GM04504 (cell line): ENCODE measurements around the gene TKTL1.
"Not testable (repeated sequence)": the region's sequence is repeated elsewhere in the genome, so short reads cannot be mapped to it uniquely, and the experiment has no call there.

Source experiments
- DNase-seq: peaks from one replicate; pipeline ENCODE4 v3.0.0-alpha.2; 2012; ENCODE audit warnings: low read depth

The TKTL1 gene

GRCh38 chrX:154343620-154344019, 48.0 kb downstream of the TKTL1 start:
- DNase-seq, result not testable (repeated sequence)

- DNase-seq, result no peak
These were observed 52.5 kb downstream of the TKTL1 start for GRCh38 chrX:154348114-154348531.

- no peak for DNase-seq
These were observed 53.2 kb downstream of the TKTL1 start for GRCh38 chrX:154348646-154349358.

- no peak for DNase-seq
These were observed 53.9 kb downstream of the TKTL1 start for GRCh38 chrX:154349359-154349935.

GRCh38 chrX:154349979-154350378, 54.4 kb downstream of the TKTL1 start:
- no peak for DNase-seq

GRCh38 chrX:154350429-154351182, 55.0 kb downstream of the TKTL1 start:
- DNase-seq, result no peak

- no peak for DNase-seq
These were observed 55.8 kb downstream of the TKTL1 start for GRCh38 chrX:154351183-154352011.

GRCh38 chrX:154352012-154352401, 56.4 kb downstream of the TKTL1 start:
- DNase-seq, result no peak

GRCh38 chrX:154352466-154352865, 56.9 kb downstream of the TKTL1 start:
- DNase-seq, result no peak

- no peak for DNase-seq
These were observed 57.7 kb downstream of the TKTL1 start for GRCh38 chrX:154353172-154353843.

- no peak for DNase-seq
These were observed 58.4 kb downstream of the TKTL1 start for GRCh38 chrX:154354013-154354412.

- DNase-seq, result no peak
These were observed 58.9 kb downstream of the TKTL1 start for GRCh38 chrX:154354516-154354915.

- DNase-seq, result no peak
These were observed 59.6 kb downstream of the TKTL1 start for GRCh38 chrX:154355094-154355775.

- no peak for DNase-seq
These were observed 60.2 kb downstream of the TKTL1 start for GRCh38 chrX:154355776-154356140.

GRCh38 chrX:154356596-154356995, 61.0 kb downstream of the TKTL1 start:
- no peak for DNase-seq

- no peak for DNase-seq
These were observed 61.6 kb downstream of the TKTL1 start for GRCh38 chrX:154357205-154357604.

- DNase-seq, result no peak
These were observed 62.4 kb downstream of the TKTL1 start for GRCh38 chrX:154358011-154358410.

- no peak for DNase-seq
These were observed 63.2 kb downstream of the TKTL1 start for GRCh38 chrX:154358829-154359228.

- no peak for DNase-seq
These were observed 64.0 kb downstream of the TKTL1 start for GRCh38 chrX:154359362-154360154.

- no peak for DNase-seq
These were observed 64.6 kb downstream of the TKTL1 start for GRCh38 chrX:154360155-154360713.
